ENCODE measurements around the gene TIMP2.

Gene TIMP2

DNA sequence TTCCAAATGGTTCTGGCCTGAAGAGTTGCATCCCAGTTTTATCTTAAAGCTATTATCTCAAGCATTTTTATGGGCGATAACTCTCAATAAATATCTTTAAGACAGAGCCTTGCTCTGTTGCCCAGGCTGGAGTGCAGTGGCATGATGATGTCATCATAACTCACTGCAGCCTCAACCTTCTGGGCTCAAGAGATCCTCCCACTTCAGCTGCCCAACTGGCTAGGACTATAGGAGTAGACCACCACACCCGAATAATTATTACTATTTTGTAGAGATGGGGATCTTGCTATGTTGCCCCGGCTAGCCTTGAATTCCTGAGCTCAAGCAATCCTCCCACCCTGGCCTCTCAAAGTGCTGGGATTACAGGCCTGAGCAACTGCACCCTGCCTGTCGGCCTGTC is 117.0 kb downstream of the TIMP2 start:
- Histone ChIP-seq H3K36me3 (ENCODE audit: insufficient read depth, low read length) (peaks cover 78% of the 10 kb centered on the region), H3K9me3 (replicated peaks; ENCODE audit: low read length) (no peaks in the 10 kb centered on the region), H3K9ac (ENCODE audit: low read depth, low read length) (no peak overlapping the region), H3K4me1 (ENCODE audit: control insufficient read depth, insufficient read depth, low read length) (no peaks in the 10 kb centered on the region), H3K4me3 (ENCODE audit: low read length) (no peak overlapping the region), H3K4me2 (ENCODE audit: low read length) (no peak overlapping the region), H3K27me3 (ENCODE audit: control insufficient read depth, insufficient read depth, low read length) (no peaks in the 10 kb centered on the region)

DNA sequence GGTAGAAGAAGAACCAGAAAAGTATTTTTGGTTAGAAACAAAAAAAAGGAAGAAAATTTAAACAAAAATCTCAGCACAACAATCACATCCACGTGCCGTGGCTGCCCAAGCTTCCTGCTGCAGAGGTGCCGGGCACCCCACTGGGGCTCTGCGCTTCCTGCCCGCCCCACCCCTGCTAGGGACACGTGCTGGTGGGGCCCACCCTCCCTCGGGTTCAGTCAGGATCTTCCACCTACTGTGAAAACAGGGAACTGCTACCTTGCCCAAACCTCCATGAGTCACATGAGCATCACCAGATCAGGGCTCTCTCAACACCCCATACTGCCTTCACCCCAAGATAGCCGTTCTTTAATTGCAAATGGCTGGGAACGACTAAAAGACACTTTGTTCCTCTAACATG is 118.7 kb downstream of the TIMP2 start:
- H3K9ac ChIP-seq (ENCODE audit: low read depth, low read length): no peak overlapping the region
- H3K4me2 ChIP-seq (ENCODE audit: low read length): no peak overlapping the region
- H3K9me3 ChIP-seq (replicated peaks; ENCODE audit: low read length): no peaks in the 10 kb centered on the region
- H3K27me3 ChIP-seq (ENCODE audit: control insufficient read depth, insufficient read depth, low read length): no peaks in the 10 kb centered on the region
- H3K4me3 ChIP-seq (ENCODE audit: low read length): no peak overlapping the region
- H3K4me1 ChIP-seq (ENCODE audit: control insufficient read depth, insufficient read depth, low read length): no peaks in the 10 kb centered on the region
- H3K36me3 ChIP-seq (ENCODE audit: insufficient read depth, low read length): peaks cover 78% of the 10 kb centered on the region

DNA sequence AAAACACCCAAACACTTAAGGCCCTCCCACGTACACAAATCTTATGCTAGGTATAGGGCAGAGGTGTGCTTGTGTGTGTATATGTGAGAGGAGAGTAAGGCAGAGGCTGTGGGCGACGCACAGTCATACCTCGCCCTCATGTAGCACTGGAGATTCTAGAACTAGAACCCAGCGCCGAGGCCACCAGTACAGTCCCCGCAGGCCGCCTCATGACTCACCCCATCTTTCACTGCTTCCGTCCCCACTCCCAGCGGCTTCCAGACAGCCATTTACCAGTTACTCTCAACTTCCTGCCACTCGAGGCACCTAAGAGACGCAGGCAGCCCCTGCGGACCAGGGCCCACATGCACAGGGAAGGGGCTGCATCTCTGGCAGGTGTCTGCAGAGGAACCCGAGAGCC is 119.9 kb downstream of the TIMP2 start:
- Histone ChIP-seq H3K27me3 (ENCODE audit: control insufficient read depth, insufficient read depth, low read length) (no peaks in the 10 kb centered on the region), H3K4me1 (ENCODE audit: control insufficient read depth, insufficient read depth, low read length) (no peaks in the 10 kb centered on the region), H3K4me2 (ENCODE audit: low read length) (no peak overlapping the region), H3K9me3 (replicated peaks; ENCODE audit: low read length) (no peaks in the 10 kb centered on the region), H3K4me3 (ENCODE audit: low read length) (no peak overlapping the region), H3K9ac (ENCODE audit: low read depth, low read length) (no peak overlapping the region), H3K36me3 (ENCODE audit: insufficient read depth, low read length) (peaks cover 69% of the 10 kb centered on the region)

DNA sequence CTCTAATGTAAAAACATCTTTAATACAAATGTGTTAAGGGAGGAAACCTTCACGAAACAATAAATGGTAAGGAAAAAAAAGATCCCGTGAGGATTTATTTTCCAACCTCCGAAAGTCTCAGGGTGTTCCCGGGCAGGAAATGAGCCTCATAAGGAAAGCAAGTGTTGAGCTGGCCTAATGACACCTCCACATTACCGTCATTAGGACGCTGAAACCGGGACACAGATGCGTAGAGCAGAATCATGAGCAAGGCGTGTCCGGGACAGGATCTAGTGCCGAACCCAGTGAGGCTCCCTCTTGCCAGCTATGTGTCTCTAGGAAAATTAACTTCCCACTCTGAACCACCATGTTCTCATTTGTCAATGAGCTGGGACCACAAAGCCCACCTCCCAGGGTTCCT is 120.4 kb downstream of the TIMP2 start:
- Histone ChIP-seq H3K4me3 (ENCODE audit: low read length) (no peak overlapping the region), H3K27me3 (ENCODE audit: control insufficient read depth, insufficient read depth, low read length) (no peaks in the 10 kb centered on the region), H3K4me1 (ENCODE audit: control insufficient read depth, insufficient read depth, low read length) (no peaks in the 10 kb centered on the region), H3K36me3 (ENCODE audit: insufficient read depth, low read length) (peaks cover 65% of the 10 kb centered on the region), H3K4me2 (ENCODE audit: low read length) (no peak overlapping the region), H3K9ac (ENCODE audit: low read depth, low read length) (no peak overlapping the region), H3K9me3 (replicated peaks; ENCODE audit: low read length) (no peaks in the 10 kb centered on the region)

DNA sequence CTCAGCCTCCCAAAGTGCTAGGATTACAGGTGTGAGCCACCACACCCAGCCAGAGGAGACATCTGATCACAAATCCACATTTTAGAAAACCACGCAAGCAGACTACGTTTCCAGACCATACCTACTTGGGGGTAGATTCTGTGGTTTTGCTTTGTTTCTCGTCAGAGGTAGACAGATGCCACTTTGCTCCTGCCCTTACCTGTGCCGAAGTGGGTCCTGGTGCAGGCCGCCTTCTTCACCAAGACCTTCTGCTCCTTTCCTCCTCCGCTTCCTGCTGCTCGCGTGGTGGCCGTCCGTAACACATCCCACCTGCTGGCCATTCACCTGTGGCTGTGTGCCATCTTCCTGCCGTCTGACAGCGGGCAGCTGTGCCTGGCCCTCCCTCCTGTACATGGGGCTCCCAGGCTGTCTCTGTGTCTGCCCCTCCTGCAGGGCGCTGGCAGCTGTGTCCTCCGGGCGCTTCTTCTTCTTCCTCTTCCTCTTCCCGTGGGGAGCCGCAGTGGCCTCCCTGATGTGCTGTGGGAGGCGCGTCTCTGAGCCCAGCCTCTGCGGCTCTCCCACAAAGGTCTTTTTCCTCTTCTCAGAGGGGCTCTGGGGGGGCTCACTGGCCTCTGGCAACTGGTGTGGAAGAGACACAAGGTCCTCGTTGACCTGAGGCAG is 121.9 kb downstream of the TIMP2 start:
- H3K4me3 ChIP-seq (ENCODE audit: low read length): no peak overlapping the region
- no peak overlapping the region for H3K4me2 ChIP-seq (ENCODE audit: low read length)
- H3K9me3 ChIP-seq (replicated peaks; ENCODE audit: low read length): no peaks in the 10 kb centered on the region
- H3K36me3 ChIP-seq (ENCODE audit: insufficient read depth, low read length): peaks cover 67% of the 10 kb centered on the region
- H3K9ac ChIP-seq (ENCODE audit: low read depth, low read length): no peak overlapping the region
- H3K27me3 ChIP-seq (ENCODE audit: control insufficient read depth, insufficient read depth, low read length): no peaks in the 10 kb centered on the region
- no peaks in the 10 kb centered on the region for H3K4me1 ChIP-seq (ENCODE audit: control insufficient read depth, insufficient read depth, low read length)

Data from skeletal muscle satellite cell (primary cell).